ACC112 (cell line): Measurements from ENCODE around the gene DICER1.

Experiments
- H2AFZ ChIP-seq: fragments of 200-600 bp; sonication (generic); one replicate; pipeline ENCODE4 v1.6.0; 2017; ENCODE audit warnings: antibody characterized with exemption, low read length; ENCODE audit not compliant: unreplicated experiment
- H3K27ac ChIP-seq: fragments of 200-600 bp; sonication (generic); 2 replicates; pipeline ENCODE4 v1.5.1; 2014; ENCODE audit warnings: low read depth, mild to moderate bottlenecking, antibody characterized with exemption, low read length, moderate library complexity
- H3K27me3 ChIP-seq: fragments of 200-600 bp; sonication (generic); 2 replicates; pipeline ENCODE4 v1.6.1; 2014; ENCODE audit warnings: mild to moderate bottlenecking, antibody characterized with exemption, low read length, moderate library complexity, mixed read lengths; ENCODE audit not compliant: insufficient read depth
- H3K36me3 ChIP-seq: fragments of 200-600 bp; sonication (generic); 2 replicates; pipeline ENCODE4 v1.6.1; 2016; ENCODE audit warnings: mild to moderate bottlenecking, antibody characterized with exemption, low read length, moderate library complexity, mixed read lengths; ENCODE audit not compliant: insufficient read depth
- H3K4me1 ChIP-seq: fragments of 200-600 bp; sonication (generic); one replicate; pipeline ENCODE4 v1.6.1; 2016; ENCODE audit warnings: low read length, mixed read lengths; ENCODE audit not compliant: insufficient read depth, unreplicated experiment, control insufficient read depth
- H3K4me3 ChIP-seq: fragments of 200-600 bp; sonication (generic); 2 replicates; pipeline ENCODE4 v1.5.1; 2014; ENCODE audit warnings: mild to moderate bottlenecking, low read depth, low read length
- H3K79me2 ChIP-seq: fragments of 200-600 bp; sonication (generic); one replicate; pipeline ENCODE4 v1.6.0; 2016; ENCODE audit warnings: low read length; ENCODE audit not compliant: control insufficient read depth, unreplicated experiment, insufficient read depth

The DICER1 gene

GRCh38 chr14:95047754-95048153, 109.6 kb downstream of the DICER1 start:
- Histone ChIP-seq H3K79me2 (no peaks in the 10 kb centered on the region), H3K27me3 (peaks cover 60% of the 10 kb centered on the region), H3K4me1 (no peaks in the 10 kb centered on the region), H3K27ac (no peak overlapping the region), H3K36me3 (no peaks in the 10 kb centered on the region), H3K4me3 (no peak overlapping the region), H2AFZ (no peak overlapping the region)

DNA sequence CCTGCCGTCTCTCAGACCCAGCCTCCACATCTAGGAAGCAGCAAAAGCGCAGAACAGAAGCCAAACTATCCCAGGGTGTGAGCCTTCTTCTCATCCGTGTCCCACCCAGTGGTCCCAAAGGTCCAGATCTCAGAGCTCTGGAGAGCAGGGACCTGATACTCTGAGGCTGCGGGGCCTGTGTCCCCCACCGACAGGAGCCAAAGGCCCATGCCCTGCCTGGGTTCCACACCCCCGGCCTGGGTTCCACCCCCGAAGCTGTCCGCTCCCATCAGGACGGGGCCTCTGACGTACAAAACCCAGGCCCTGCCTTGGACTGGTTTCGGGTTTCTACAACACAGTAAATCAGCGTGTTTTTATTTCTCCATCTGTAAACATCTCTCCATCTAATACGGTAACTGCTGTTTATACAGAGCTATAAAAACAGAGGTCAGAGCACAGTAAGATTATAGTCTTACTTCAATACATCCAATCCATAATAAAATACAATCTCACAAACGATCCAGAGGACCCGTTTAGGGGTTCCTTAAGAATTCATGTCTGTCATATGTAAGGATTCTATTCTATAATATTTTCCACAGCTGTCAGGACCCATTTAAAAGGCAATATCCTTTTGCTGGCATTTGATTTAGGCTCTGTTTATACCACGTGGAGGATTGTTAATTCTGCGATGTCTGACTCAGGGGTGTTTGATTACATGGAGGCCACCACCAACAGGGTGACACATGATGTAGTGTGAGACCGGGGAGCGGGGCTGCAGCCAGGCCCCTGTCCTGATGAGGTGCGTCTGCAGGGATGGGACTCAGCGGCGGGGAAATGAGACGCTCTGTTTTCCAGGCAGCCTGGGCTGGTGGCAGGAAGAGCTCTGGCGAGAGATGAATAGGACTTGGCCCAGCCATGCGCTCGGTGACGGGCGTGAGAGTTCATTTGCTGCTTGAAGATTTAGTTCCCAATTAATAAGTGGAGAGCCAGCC, 110.3 kb downstream of the DICER1 start:
- H3K27ac ChIP-seq: no peak overlapping the region
- peaks cover 60% of the 10 kb centered on the region for H3K27me3 ChIP-seq
- no peak overlapping the region for H2AFZ ChIP-seq
- H3K4me1 ChIP-seq: no peaks in the 10 kb centered on the region
- H3K4me3 ChIP-seq: no peak overlapping the region
- H3K79me2 ChIP-seq: no peaks in the 10 kb centered on the region
- no peaks in the 10 kb centered on the region for H3K36me3 ChIP-seq

DNA sequence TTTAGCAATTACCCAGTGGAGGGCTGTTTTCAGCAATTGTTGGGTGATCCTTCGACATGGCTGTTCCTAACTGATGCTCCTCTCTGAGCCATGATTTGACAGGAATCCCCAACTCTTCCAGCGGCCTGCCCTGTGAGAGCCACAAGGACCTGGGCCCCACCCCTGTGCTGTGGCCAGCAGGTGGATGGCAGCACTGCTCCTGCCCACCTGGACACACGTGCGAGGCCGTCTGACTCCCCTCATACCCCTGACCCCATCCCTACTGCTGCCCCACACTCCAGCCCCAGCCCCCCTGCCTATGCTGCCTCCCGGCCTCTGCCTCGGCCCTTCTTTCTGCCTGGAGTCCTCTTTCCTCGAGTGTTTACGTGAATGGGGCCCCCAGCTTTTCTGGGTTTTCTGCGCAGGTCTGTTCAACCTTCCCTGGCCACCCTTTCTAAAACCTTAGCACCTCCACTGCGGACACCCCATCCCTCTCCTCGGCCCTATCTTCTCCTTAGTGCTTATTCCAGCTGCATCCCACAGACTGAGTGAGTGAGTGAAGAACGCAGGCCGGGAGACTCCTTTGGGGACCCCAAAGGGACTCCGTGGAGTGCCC, 111.4 kb downstream of the DICER1 start:
- no peak overlapping the region for H3K4me3 ChIP-seq

DNA sequence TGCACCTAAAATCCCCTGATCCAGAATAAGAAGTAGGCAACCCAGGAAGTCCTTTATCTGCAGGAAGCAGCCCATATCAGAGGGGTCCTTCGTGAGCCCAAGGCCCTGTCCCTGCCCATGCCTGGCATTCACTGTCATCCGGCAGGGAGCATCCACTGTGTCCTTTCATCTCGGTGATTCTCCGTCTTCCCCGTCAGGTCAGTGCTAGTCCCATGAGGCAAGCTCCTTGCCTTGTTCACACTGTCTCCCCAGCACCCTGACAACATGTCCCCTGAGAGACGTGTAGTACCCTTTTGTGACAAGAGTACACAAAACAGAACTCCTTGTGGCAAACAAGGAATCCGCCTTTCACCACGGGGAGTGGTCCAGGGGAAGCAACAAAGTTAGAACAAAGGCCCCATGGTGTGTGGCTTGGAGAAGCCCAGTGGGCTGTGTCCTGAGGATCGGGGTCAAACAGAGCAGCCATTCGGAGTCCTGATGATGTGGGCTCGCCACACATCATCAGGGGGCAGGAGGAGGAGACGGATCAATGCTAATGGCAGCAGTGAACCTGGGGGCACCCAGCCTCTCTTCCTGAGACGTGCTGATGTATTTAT, 112.1 kb downstream of the DICER1 start:
- H3K4me3 ChIP-seq: no peak overlapping the region
- no peak overlapping the region for H3K27ac ChIP-seq
- H3K79me2 ChIP-seq: no peaks in the 10 kb centered on the region
- H3K27me3 ChIP-seq: peaks cover 43% of the 10 kb centered on the region
- peaks cover 12% of the 10 kb centered on the region for H3K4me1 ChIP-seq
- no peaks in the 10 kb centered on the region for H3K36me3 ChIP-seq
- no peak overlapping the region for H2AFZ ChIP-seq

More for the DNA sequence above, 111.4 kb downstream of the DICER1 start:
- Histone ChIP-seq H3K36me3 (no peaks in the 10 kb centered on the region), H2AFZ (no peak overlapping the region), H3K27me3 (peaks cover 50% of the 10 kb centered on the region), H3K4me1 (peaks cover 6% of the 10 kb centered on the region), H3K79me2 (no peaks in the 10 kb centered on the region), H3K27ac (no peak overlapping the region)

DNA sequence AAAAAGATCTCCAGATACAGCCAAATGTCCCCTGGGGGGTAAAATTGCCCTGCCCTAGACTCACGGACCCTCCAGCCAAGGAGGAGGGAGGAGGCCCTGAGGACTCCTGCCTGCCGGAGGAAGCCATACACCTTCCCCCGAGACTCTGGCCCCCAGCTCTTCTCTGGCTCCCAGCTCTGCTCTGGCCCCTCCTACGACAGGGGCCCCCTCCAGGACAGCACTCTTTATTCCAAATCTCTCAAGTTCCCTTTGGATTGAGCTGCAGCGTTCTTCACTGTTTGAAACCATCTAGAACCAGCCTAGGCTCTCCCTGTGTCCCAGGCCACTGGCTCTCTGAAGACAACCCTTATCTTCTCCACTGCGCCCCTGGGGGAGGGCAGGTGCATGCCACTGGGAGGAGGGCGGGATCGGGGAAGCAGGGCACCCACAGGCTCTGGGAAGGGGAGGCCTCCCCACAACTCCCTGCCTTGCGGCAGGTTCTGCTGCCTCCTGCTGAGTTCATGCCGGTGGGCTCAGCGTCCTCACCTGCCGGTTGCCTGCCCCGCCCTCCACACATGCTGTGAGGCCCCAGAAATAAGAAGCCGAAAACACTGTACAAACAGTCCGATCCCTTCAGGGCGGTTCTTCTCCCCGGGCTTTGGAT, 112.7 kb downstream of the DICER1 start:
- no peak overlapping the region for H3K4me3 ChIP-seq
- H2AFZ ChIP-seq: no peak overlapping the region
- no peak overlapping the region for H3K27ac ChIP-seq
- H3K36me3 ChIP-seq: no peaks in the 10 kb centered on the region
- no peaks in the 10 kb centered on the region for H3K79me2 ChIP-seq
- H3K4me1 ChIP-seq: peaks cover 12% of the 10 kb centered on the region
- peaks cover 37% of the 10 kb centered on the region for H3K27me3 ChIP-seq

DNA sequence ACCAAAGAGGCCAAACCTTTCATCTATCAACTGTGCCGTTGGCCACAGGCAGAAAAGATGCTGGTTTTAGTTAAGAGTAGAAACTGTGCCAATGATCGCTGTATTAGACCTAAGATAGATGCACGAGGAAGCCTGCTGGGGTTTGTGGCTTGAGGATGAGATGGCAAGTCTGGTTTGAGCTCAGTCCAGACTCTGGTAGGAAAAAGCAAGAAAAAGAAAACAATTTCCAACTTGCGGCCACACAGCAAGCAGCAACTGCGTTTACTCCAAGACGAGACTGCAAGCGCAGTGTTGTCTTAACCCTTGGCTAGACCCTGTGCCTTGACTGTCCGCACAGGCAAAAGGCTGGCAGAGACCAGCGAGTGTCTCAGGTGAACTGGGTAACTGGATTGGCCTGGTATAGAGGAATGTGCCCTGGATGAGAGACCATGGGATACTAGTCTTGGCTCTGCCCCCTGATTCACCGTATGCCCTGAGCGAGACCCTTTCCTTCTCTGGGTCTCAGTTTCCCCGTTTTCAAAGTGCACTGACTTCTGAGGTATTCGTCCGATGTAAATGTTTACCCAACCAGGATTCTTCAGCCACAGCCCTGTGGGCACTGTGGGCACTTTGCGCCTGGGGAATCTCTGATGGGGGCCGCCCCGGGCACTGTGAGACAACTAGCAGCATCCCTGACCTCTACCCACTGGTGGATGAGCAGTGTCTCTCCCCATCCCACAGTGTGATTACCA, 113.4 kb downstream of the DICER1 start:
- peaks cover 12% of the 10 kb centered on the region for H3K4me1 ChIP-seq
- H3K36me3 ChIP-seq: no peaks in the 10 kb centered on the region
- H3K4me3 ChIP-seq: no peak overlapping the region
- no peak overlapping the region for H2AFZ ChIP-seq
- H3K27me3 ChIP-seq: peaks cover 30% of the 10 kb centered on the region
- no peaks in the 10 kb centered on the region for H3K79me2 ChIP-seq
- no peak overlapping the region for H3K27ac ChIP-seq

DNA sequence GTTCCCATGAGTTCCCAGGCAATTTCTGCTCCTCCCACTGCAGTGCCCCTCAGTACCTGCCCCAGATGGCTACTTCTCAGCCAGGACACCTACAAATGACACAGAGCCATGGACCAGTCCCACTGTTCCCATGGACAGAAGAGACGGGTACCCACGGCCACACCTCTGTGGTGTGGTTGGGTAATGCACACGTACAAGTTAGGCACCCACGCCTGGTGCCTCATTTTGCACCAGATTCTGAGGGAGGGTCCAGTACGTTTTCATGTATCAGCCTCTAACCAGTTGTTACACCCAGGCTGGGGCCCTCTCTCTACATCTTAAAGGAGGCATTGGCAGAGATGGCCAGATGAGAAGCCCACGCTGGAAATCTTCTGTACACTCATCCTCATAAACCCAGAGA, 114.0 kb downstream of the DICER1 start:
- Histone ChIP-seq H2AFZ (no peak overlapping the region), H3K79me2 (no peaks in the 10 kb centered on the region), H3K36me3 (no peaks in the 10 kb centered on the region), H3K4me3 (no peak overlapping the region), H3K4me1 (peaks cover 12% of the 10 kb centered on the region), H3K27ac (no peak overlapping the region), H3K27me3 (peaks cover 24% of the 10 kb centered on the region; the same call in 1 of the 2 replicates)

DNA sequence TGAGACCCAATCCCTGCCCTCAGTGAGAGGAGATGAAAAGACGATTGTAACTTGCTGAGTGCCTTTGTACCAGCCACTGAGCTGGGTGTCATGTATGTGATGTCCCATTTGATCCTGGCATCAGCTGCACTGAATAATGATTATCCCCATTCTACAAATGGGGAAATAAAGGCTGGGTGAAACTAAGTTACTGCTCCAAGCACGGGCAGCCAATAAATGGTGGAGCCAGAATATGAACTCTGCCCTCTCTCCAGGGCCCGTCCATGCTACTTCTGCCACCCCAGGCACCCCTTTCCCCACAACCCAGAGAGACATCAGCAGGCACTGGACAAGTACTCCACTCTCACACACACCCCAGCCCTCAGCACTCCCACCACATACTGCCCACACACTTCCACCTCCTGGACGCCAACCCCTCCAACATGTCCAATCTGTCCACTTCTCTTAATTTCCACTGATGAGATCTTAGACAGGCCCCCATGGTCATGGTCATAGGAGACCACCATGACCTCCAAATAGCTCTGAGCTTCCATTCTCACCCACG, 115.8 kb downstream of the DICER1 start:
- Histone ChIP-seq H2AFZ (peak overlapping the region; percentile 45), H3K4me1 (peaks cover 12% of the 10 kb centered on the region), H3K36me3 (no peaks in the 10 kb centered on the region), H3K4me3 (no peak overlapping the region), H3K27ac (no peak overlapping the region), H3K79me2 (no peaks in the 10 kb centered on the region), H3K27me3 (peaks cover 20% of the 10 kb centered on the region; the same call in 1 of the 2 replicates)

DNA sequence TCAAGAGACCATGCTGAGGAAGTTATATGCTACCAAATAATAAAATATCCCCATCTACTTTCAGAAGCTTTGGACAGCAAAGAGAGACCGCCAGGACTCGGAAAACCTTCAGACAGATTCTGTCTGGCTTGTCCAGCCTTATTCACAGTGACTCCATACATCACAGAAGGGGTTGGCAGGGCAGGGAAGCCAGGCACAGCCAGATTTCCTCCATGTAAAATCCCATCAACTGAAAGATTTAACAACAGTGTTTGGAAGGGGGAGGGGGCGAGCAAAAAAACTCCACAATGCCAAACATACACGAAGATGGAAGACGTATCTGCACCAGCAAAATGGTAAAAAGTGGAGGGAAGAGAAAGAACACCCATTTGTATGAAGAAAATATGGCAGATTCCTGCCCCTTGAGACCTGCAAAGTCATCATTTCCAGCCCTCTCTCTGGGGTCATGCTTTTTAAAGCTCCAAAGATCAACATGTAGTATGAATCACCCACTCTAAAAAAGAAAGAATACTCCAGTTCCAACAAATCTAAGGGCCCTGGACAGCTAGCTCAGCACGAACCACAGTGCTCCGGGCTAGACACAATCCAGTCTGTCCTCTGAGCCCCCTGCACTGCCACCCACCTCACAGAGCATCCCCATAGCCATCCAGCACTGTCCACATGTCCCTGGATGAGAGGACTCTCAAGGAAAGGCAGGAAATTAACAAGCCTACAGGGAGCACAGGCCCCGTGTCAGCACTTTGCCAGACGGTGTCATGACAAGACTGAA, 116.4 kb downstream of the DICER1 start:
- Histone ChIP-seq H3K36me3 (no peaks in the 10 kb centered on the region), H3K4me3 (no peak overlapping the region), H3K27ac (peak overlapping the region; percentile 51), H2AFZ (peak overlapping the region; percentile 45), H3K79me2 (no peaks in the 10 kb centered on the region), H3K27me3 (peaks cover 22% of the 10 kb centered on the region; the same call in 1 of the 2 replicates), H3K4me1 (peaks cover 12% of the 10 kb centered on the region)
